GM12872 (cell line): ENCODE measurements around the gene PSD2.

Source experiments
- TF ChIP-seq, protein P1 (sequence below): IDR thresholded peaks from 3 replicates; pipeline ENCODE4 v1.5.1; 2011; ENCODE audit warnings: low read depth, mild to moderate bottlenecking, low read length, moderate library complexity; ENCODE audit not compliant: insufficient read depth

The PSD2 gene

GRCh38 chr5:139893873-139894272 lies 98.3 kb downstream of the PSD2 start:
- TF ChIP-seq, protein P1, sequence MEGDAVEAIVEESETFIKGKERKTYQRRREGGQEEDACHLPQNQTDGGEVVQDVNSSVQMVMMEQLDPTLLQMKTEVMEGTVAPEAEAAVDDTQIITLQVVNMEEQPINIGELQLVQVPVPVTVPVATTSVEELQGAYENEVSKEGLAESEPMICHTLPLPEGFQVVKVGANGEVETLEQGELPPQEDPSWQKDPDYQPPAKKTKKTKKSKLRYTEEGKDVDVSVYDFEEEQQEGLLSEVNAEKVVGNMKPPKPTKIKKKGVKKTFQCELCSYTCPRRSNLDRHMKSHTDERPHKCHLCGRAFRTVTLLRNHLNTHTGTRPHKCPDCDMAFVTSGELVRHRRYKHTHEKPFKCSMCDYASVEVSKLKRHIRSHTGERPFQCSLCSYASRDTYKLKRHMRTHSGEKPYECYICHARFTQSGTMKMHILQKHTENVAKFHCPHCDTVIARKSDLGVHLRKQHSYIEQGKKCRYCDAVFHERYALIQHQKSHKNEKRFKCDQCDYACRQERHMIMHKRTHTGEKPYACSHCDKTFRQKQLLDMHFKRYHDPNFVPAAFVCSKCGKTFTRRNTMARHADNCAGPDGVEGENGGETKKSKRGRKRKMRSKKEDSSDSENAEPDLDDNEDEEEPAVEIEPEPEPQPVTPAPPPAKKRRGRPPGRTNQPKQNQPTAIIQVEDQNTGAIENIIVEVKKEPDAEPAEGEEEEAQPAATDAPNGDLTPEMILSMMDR = no peak
